Stimulated activated CD8-positive, alpha-beta memory T cell treated with anti-CD3 and anti-CD28 coated beads, Interleukin-7, amount 100 ng/mL, for 1 hour (primary cell): Measurements from ENCODE around the gene CHKB.

Experiments used
- DNase-seq, 2 donors: peaks; one replicate each; pipeline ENCODE4 v3.0.0-alpha.2; 2020; ENCODE audit warnings: low read depth in 2 of 2

Gene CHKB

DNA sequence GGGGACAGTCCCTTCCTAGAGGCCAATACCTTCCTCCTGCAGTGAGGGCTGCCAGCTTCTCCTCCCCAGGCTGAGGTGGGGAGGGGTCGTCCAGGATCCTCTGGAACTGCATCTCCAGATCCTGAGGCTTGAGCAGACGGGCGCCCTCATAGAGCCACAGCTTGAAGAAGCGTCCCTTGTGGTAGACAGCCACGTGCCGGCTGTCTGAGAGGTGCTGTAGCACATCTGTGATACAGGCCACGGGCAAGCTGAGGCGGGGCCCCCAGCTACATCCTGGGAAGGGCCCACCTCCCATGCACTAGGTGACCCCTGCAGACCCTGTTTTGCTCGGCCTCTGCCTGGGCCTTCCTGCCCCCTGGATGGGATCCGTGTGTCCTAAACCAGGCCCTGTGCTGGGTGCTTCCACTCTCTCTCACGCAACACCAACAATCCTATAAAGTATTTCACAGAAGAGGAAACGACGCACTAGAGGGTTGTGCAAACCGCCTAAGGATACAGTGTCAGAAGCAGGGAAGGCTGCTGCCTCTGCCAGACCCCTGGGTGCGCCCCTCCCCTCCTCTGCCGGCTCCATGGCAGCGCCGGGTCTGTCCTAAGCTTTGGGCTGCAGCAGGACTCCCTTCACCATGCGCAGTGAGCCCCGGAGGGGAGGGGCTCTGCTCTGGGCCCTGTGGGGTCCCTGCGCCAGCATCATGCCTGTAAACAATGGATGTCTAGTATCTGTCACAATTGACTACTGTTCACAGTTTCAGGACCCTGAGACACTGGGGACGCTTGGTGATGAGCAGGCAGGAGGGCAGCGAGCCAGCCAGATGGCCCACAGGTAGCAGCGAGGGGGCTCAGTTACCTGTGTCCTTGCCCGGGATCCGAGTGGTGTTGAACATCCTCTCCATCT lies 8.9 kb downstream of the CHKB start:
- no peak for DNase-seq

- DNase-seq: no peak
Measured at GRCh38 chr22:50572965-50573364, 9.7 kb downstream of the CHKB start.

DNA sequence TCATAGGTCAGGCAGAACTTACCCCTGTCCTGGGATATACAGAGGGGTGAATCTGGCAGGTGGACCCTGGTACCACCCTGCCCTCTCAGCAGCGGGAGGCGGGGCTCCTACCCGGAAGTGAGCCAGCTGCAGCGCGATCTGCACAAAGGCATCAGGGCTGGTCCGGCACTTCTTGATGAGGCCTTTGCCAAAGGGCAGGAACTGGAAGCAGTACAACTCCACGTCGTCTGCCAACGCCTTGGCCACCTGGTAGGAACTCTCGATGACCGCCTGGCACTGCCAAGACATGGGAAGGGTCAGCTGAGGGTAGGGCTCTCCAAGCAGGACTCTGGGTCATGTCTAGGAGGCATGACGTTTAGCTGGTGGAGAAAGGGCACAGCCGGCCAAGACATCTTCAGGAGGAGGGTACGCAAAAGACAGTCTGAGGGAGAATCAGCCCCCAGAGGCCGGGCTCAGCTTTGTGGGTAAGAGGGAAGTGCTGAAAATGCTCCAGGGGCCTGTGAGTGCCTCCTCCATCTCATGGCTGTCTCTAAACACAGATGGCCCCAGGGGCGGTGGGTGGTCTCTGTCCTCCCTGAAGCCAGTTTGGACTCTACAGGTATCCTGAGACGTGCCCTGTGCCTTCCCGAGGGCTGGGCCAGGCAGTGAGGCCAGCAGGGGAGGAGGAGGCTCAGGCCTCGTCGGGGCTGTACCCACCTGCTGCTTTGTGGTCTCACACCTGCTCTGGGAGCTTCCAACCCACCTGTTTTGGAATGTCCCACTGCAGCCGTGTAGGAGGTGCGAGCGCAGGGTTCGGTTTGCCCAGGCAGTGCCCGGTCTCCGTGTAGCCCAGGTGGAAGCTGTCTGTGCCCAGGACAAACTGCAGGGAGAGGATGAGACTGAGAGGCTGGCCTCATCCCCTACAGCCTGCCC lies 11.1 kb downstream of the CHKB start:
- no peak for DNase-seq

- DNase-seq: no peak
Measured at GRCh38 chr22:50570861-50571260, 11.8 kb downstream of the CHKB start.

- DNase-seq: no peak
Measured at GRCh38 chr22:50569896-50570535, 12.6 kb downstream of the CHKB start.

GRCh38 chr22:50569041-50569459 lies 13.6 kb downstream of the CHKB start:
- DNase-seq: no peak

- DNase-seq: no peak
Measured at GRCh38 chr22:50568626-50569025, 14.0 kb downstream of the CHKB start.

DNA sequence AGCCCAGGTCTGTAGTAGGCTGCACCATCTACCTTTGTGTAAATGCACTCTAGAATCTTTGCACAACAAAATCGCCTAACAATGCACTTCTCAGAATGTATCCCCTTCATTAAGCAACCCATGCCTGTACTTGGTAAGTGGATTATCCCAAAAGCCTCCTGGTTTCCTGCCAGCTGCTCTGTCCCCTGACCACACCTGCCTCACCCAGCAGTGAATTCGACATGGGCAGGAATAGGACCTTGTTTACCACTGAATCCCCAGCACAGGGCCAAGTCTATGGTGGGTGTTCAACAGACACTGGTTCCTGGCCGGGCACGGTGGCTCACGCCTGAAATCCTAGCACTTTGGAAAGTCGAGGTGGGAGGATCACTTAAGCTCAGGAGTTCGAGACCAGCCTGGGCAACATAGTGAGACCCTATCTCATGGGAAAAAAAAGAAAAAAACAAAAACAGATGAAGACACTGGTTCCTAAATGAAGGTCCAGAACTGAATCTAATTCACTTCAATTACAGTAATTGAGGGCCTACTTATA lies 14.9 kb downstream of the CHKB start:
- DNase-seq: no peak

- no peak for DNase-seq
Measured at GRCh38 chr22:50564289-50564688, 18.4 kb downstream of the CHKB start.

DNA sequence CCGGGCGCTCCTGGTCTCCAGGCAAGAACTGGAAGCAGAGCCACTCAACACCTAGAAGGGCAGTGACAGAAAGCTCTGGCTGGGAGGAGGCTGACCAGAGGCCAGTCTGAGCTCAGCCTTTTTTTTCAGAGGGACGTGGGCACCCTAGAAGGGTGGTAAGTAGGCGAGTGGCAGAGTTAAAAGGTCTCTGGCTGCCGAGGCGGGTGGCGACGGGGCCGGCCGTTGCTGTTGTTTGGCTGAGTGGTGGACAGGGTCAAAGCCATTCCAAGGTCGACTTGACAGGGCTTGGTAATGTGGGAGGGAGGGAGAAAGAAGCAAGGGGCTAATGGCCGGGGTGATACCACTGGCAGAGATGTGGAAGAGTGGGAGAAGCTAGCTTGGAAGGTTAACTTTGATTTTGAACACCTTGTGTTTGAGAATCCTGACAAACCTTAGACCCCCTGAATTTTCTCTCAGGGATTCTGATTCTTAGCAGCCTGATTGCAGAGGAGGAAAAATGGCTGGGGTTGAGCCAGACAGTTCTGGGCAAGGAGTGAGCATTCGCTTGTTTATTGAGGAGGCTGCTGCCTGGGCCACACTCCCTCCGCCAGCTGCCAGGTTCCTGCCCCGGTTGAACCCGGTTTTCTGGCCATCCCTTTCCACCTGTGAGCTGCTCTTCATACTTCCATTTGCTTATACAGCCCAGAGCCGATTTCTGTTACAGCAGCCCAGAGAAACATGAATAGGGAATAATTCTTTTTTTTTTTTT lies 19.1 kb downstream of the CHKB start:
- no peak for DNase-seq

- peak; percentile 88 to 97 for DNase-seq
Measured at GRCh38 chr22:50562523-50563412, 19.9 kb downstream of the CHKB start, which contains the start of gene SYCE3. TSS of gene SYCE3 (minus strand) at chr22:50562919. CDS start at chr22:50556405, 6,514 bp downstream.

- no peak for DNase-seq
Measured at GRCh38 chr22:50561401-50562358, 21.0 kb downstream of the CHKB start.

DNA sequence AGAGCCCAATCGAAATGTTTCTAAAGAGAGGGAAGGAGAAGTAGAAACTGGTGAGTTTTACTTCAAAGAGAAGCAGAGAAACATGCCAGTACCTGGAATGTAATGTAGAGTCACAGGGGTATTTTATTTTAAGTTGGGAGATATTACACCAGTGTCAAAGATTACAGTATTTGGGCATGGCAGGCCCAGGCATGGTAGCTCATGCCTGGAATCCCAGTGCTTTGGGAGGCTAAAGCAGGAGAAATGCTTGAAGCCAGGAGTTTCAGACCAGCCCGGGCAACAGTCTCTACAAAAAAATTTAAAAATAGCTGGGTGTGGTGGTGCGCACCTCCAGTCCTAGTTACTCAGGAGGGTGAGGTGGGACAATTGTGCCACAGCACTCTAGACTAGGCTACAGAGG lies 22.6 kb downstream of the CHKB start:
- DNase-seq: no peak

GRCh38 chr22:50556703-50557102 lies 25.9 kb downstream of the CHKB start:
- no peak for DNase-seq

- no peak for DNase-seq
Measured at GRCh38 chr22:50553310-50553709, 29.3 kb downstream of the CHKB start.

DNA sequence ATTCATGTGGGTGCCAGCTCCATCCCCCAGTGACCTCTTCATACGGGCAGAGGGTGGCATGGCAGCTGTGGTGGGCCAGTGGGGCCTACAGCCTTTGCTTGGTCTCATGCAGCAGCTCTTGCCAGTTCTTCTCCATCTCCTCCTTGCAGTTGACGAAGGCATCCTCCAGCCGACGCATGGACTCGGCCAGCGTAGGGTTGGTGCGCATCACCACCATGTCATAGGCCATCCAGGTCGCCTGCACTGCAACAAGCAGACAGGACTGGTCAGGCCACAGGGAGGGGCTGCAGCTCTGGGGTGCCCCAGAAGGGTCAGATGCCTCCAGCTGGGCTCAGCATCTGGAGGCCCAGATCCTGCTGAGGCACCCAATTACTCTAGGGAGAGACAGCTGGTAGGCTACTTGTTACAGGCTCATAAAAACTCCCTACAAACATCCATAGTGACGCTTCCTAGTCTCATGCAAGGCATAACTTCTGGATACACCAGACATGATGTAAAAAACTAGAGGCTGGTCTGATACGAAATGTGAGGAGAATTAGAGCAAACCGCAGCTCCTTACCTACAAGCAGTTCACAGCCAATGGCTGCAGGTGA lies 31.4 kb downstream of the CHKB start:
- no peak for DNase-seq

DNA sequence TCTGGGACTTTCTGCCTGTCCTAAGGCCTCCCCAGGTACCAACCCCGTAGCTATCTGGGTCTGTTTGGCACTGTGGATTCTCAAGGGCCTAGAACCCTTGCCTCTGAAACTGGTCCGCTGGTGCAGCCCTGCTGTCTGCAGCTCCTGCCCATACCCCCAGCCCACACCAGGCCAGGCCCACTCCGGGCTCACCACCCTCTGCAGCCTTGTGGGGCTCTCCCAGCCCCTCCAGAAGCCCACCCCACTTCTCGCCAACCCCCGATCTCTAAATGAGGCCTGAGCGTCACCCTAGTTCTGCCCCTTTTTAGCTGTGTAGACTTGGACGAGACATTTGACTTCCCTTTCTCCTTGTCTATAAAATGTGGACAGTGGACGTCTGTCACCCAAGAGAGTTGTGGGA lies 32.3 kb downstream of the CHKB start:
- DNase-seq: no peak
